Measurements from ENCODE around the gene DAW1. TPM values are rescaled to one million over a fixed set of nuclear protein-coding genes. Genes with fewer than 3 reads are reported as not detected.

DAW1 gene
- total RNA-seq, 1 experiment from 2014 or later, result 0.37 TPM

DNA sequence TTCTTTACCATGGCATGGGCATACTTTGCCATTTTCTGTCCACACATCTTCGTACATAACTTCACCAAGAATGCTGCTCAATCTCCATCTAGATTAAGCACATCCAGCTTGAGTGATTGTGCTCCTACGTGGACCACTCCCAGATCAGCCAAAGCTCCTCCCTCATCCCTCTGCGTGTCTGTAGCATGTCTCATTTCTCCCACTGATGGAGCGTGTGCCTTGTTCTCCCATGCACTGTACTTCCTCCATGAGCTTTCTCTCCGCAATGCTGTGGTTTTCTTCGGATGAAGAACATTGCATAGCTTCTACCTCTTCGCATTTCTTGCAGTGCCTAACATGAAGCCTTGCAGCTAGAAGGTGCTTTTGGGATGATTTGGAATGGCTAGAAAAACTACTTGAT, 44.3 kb upstream of the DAW1 start:
- H3K56ac ChIP-seq (ENCODE audit: insufficient read length, low read depth, low read length), result no peak overlapping the region
- H2BK120ac ChIP-seq (ENCODE audit: low read depth, low read length, poor library complexity, severe bottlenecking), result no peak overlapping the region
- DNase-seq, result no peak
- no peak overlapping the region for H3K4me3 Mint-ChIP-seq
- H3K79me2 ChIP-seq (ENCODE audit: insufficient read depth, low read length), result no peaks in the 10 kb centered on the region
- H3K9me3 Mint-ChIP-seq, result no peaks in the 10 kb centered on the region; a peak in 1 of 5 replicates
- no peaks in the 10 kb centered on the region for H3K4me1 ChIP-seq (ENCODE audit: insufficient read depth, low read length)
- no peak overlapping the region for H2AFZ ChIP-seq (ENCODE audit: low read length)
- H4K20me1 ChIP-seq (ENCODE audit: control insufficient read depth, insufficient read depth, insufficient read length), result no peaks in the 10 kb centered on the region
- no peak overlapping the region for H3K9ac ChIP-seq (ENCODE audit: extremely low read depth, insufficient read length, low read length)
- H2AK5ac ChIP-seq (ENCODE audit: insufficient read length, low read length), result no peak overlapping the region
- H2BK15ac ChIP-seq (ENCODE audit: low read depth, low read length), result no peak overlapping the region
- no peaks in the 10 kb centered on the region for H3K27me3 ChIP-seq (ENCODE audit: insufficient read depth, low read length)
- no peak overlapping the region for H4K5ac ChIP-seq (ENCODE audit: insufficient read length, low read depth, low read length)
- H3K27ac Mint-ChIP-seq, result no peak overlapping the region
- no peak overlapping the region for H3K27ac ChIP-seq (ENCODE audit: insufficient read length, low read depth, low read length)
- H2BK20ac ChIP-seq (ENCODE audit: low read depth, low read length, poor library complexity, severe bottlenecking), result no peak overlapping the region
- peaks cover 3% of the 10 kb centered on the region in 2 experiments; a peak in 2 of 4 replicates for H3K4me1 Mint-ChIP-seq
- no peak overlapping the region for H3K23ac ChIP-seq (ENCODE audit: insufficient read length, low read depth, low read length)
- H3K79me1 ChIP-seq (ENCODE audit: insufficient read depth, low read depth, low read length, poor library complexity, severe bottlenecking), result no peaks in the 10 kb centered on the region
- H3K27me3 Mint-ChIP-seq (ENCODE audit: low read depth), result no peaks in the 10 kb centered on the region
- no peak overlapping the region for H2BK12ac ChIP-seq (ENCODE audit: insufficient read length, low read depth, low read length)
- no peaks in the 10 kb centered on the region for H3K23me2 ChIP-seq (ENCODE audit: insufficient read length, low read depth, low read length, poor library complexity, severe bottlenecking)
- TF ChIP-seq, protein P1, sequence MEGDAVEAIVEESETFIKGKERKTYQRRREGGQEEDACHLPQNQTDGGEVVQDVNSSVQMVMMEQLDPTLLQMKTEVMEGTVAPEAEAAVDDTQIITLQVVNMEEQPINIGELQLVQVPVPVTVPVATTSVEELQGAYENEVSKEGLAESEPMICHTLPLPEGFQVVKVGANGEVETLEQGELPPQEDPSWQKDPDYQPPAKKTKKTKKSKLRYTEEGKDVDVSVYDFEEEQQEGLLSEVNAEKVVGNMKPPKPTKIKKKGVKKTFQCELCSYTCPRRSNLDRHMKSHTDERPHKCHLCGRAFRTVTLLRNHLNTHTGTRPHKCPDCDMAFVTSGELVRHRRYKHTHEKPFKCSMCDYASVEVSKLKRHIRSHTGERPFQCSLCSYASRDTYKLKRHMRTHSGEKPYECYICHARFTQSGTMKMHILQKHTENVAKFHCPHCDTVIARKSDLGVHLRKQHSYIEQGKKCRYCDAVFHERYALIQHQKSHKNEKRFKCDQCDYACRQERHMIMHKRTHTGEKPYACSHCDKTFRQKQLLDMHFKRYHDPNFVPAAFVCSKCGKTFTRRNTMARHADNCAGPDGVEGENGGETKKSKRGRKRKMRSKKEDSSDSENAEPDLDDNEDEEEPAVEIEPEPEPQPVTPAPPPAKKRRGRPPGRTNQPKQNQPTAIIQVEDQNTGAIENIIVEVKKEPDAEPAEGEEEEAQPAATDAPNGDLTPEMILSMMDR (conservative IDR thresholded peaks at IDR 0.05), result no peak
- H4K8ac ChIP-seq (replicated peaks; ENCODE audit: insufficient read length, low read depth, low read length), result no peak overlapping the region
- no peak overlapping the region for H3K14ac ChIP-seq (ENCODE audit: insufficient read depth, low read length)
- no peaks in the 10 kb centered on the region for H3K36me3 Mint-ChIP-seq (ENCODE audit: insufficient read depth in 1 of 3, low read depth in 3 of 3)
- no peak overlapping the region for H4K91ac ChIP-seq (ENCODE audit: insufficient read length, low read depth, low read length)
- no peak overlapping the region for H3K4ac ChIP-seq (ENCODE audit: low read depth, low read length)
- no peak overlapping the region for H3T11ph ChIP-seq (ENCODE audit: low read length)
- no peak overlapping the region for H2BK5ac ChIP-seq (ENCODE audit: insufficient read length, low read length)
- no peaks in the 10 kb centered on the region for H3K9me3 ChIP-seq (ENCODE audit: control insufficient read depth, low read depth, low read length)
- no peak overlapping the region for H3K4me2 ChIP-seq (ENCODE audit: insufficient read depth, insufficient read length, low read length)
- no peak overlapping the region for H3K18ac ChIP-seq (ENCODE audit: insufficient read length, low read depth, low read length)
- no CpG with 5 or more reads among the region's 7 CpGs for WGBS (ENCODE audit: extremely low coverage, insufficient read length, low lambda C conversion rate)

Measured in H9 (cell line).